ENCODE results near the gene ADAM12. TPM values are rescaled to one million over a fixed set of nuclear protein-coding genes. Genes with fewer than 3 reads are reported as not detected.

ADAM12 gene
- total RNA-seq, 2 donors from 2014 or later = 0.27 to 2.2 TPM

DNA sequence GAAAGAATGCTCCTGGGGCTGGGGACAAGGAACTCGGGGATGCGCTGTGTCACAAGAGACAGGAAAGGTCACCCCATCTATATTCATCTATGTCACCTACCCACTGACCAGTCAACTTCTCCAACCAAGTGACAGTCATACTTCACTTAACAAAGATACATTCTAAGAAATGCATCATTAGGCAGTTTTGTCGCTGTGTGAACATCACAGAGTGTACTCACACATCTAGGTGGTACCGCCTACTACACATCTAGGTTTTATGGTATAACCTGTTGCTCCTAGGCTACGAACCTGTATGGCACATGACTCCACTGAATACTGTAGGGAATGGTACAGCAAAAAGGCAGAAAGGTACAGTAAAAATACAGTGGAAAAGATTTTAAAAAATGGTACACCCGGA lies 3.8 kb upstream of the ADAM12 start:
- peaks cover 4 to 14% of the 10 kb centered on the region in 2 donors for H3K4me1 ChIP-seq (ENCODE audit: control insufficient read depth in 1 of 2, low read depth in 2 of 2)
- ATAC-seq (ENCODE audit: insufficient number of reproducible peaks, low FRiP score, low read depth) (no peak), DNase-seq (ENCODE audit: low spot score) (no peak)
- H3K27me3 ChIP-seq (replicated peaks; ENCODE audit: insufficient read depth) = no peaks in the 10 kb centered on the region
- TF ChIP-seq, protein P1, sequence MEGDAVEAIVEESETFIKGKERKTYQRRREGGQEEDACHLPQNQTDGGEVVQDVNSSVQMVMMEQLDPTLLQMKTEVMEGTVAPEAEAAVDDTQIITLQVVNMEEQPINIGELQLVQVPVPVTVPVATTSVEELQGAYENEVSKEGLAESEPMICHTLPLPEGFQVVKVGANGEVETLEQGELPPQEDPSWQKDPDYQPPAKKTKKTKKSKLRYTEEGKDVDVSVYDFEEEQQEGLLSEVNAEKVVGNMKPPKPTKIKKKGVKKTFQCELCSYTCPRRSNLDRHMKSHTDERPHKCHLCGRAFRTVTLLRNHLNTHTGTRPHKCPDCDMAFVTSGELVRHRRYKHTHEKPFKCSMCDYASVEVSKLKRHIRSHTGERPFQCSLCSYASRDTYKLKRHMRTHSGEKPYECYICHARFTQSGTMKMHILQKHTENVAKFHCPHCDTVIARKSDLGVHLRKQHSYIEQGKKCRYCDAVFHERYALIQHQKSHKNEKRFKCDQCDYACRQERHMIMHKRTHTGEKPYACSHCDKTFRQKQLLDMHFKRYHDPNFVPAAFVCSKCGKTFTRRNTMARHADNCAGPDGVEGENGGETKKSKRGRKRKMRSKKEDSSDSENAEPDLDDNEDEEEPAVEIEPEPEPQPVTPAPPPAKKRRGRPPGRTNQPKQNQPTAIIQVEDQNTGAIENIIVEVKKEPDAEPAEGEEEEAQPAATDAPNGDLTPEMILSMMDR (IDR thresholded peaks at IDR 0.05) = no peak
- H3K27ac ChIP-seq = no peak overlapping the region
- no peak overlapping the region for H3K4me3 ChIP-seq
- no peaks in the 10 kb centered on the region for H3K9me3 ChIP-seq
- H3K36me3 ChIP-seq = no peaks in the 10 kb centered on the region

DNA sequence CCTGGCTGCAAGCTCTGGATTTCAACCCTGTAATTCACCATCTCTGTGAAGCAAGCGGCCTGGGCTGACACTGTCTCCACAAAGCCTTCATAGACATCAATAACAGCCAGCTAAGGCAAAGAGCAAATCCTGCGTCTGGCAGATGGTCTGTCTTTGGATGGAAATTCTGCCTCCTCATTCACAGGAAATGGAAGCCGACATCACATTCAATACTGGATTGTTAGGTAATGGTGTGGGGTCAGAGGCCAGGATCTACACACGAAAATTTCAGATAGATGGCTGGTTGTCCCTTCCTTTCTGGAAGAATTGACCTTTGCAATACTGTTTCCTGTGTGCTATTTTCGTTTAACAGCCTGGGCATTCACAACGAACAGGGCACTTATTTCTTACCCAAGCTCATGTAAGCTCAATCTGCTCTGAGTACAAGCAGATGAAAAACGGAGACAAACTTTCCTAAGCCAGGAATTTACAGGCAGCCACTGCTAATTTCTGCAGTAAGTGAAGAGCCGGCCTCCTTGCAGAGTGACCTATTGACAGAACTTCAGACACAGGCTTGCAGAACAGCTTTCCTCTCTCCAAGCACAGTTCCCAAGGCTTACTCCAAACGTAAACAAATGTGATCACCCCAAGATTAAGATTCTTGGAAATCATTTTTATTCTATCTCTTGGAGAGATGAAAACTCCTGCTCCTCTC lies 3.1 kb upstream of the ADAM12 start:
- H3K9me3 ChIP-seq = no peaks in the 10 kb centered on the region
- no peaks in the 10 kb centered on the region for H3K27me3 ChIP-seq (replicated peaks; ENCODE audit: insufficient read depth)
- TF ChIP-seq, protein P1 (IDR thresholded peaks at IDR 0.05) = no peak
- no peaks in the 10 kb centered on the region for H3K36me3 ChIP-seq
- no peak for DNase-seq (ENCODE audit: low spot score)
- H3K4me1 ChIP-seq (ENCODE audit: control insufficient read depth in 1 of 2, low read depth in 2 of 2) = peaks cover 4 to 18% of the 10 kb centered on the region in 2 donors
- no peak overlapping the region for H3K4me3 ChIP-seq
- ATAC-seq (ENCODE audit: insufficient number of reproducible peaks, low FRiP score, low read depth) = no peak
- H3K27ac ChIP-seq = no peak overlapping the region

DNA sequence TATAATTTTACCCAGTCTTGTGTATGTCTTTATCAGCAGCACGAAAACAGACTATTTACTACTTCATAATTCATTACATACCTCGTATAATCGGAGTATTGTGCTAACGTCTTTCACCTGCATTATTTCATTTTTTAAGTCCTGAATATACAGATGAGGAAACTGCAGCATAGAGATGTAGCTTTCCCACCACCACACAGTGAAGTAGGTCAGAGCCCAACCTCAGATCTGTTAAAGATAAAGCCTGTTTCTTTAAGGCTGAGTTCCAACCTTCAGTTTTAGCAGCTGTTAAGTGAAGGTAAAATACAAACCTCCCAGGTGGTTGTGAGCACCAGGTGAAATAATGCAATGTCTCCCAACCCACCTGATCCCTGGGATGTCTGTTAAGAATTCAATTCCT lies 2.0 kb upstream of the ADAM12 start:
- Histone ChIP-seq H3K4me1 (ENCODE audit: control insufficient read depth in 1 of 2, low read depth in 2 of 2) (peaks cover 4 to 18% of the 10 kb centered on the region in 2 donors), H3K4me3 (no peak overlapping the region), H3K9me3 (no peaks in the 10 kb centered on the region), H3K27me3 (replicated peaks; ENCODE audit: insufficient read depth) (no peaks in the 10 kb centered on the region), H3K36me3 (no peaks in the 10 kb centered on the region), H3K27ac (no peak overlapping the region)
- TF ChIP-seq, protein P1 (IDR thresholded peaks at IDR 0.05) = no peak
- no peak for ATAC-seq (ENCODE audit: insufficient number of reproducible peaks, low FRiP score, low read depth)
- no peak for DNase-seq (ENCODE audit: low spot score)

DNA sequence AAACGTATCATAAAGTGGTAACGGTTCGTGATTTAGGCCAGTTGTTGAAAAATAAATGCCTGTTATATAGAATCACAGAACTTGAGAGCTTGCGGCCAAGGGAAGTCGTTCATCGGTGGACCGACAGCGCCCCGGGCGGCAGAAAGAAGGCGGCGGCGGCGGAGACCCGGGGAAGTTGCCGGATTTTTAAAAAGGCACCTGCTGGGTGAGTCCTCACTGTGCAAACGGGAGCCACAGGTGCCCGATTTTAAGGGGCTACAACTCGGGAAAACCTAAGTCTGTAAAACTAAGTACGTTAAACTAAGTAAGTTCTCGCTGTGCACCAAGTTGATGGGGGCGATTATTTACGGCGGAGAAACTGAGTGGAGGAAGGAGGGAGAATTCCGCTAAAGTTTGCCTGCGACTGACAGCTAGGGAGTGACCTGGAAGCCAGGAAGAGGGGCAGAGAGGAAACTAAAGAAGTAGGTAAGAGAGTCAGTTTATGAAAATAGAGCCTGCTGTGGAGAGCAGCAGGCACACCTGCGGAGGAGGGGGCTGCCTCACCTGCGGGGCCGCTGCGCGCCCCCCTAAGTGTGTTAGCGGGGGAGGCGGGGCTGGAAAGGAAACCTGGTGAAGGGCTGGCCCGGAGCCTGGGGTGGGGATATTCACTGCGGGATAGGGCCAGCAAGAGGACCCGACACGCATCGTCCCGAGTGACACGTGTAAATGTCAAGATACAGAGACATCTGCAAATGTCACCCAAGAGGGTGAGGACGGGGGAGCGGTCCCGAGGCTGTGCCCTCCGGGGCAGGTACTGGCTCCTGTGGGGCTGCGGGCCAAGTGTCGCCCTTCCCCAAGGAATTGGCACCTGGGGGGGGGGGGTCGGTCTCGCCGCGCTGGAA lies 996 bp downstream of the ADAM12 start:
- peak overlapping the region; percentile 71 for H3K4me3 ChIP-seq
- no peak overlapping the region for H3K27ac ChIP-seq
- no peaks in the 10 kb centered on the region for H3K36me3 ChIP-seq
- peaks cover 4 to 18% of the 10 kb centered on the region in 2 donors for H3K4me1 ChIP-seq (ENCODE audit: control insufficient read depth in 1 of 2, low read depth in 2 of 2)
- no peaks in the 10 kb centered on the region for H3K9me3 ChIP-seq
- DNase-seq (ENCODE audit: low spot score) = no peak
- ATAC-seq (ENCODE audit: insufficient number of reproducible peaks, low FRiP score, low read depth) = no peak
- TF ChIP-seq, protein P1 (IDR thresholded peaks at IDR 0.05) = peak; percentile 69
- no peaks in the 10 kb centered on the region for H3K27me3 ChIP-seq (replicated peaks; ENCODE audit: insufficient read depth)

DNA sequence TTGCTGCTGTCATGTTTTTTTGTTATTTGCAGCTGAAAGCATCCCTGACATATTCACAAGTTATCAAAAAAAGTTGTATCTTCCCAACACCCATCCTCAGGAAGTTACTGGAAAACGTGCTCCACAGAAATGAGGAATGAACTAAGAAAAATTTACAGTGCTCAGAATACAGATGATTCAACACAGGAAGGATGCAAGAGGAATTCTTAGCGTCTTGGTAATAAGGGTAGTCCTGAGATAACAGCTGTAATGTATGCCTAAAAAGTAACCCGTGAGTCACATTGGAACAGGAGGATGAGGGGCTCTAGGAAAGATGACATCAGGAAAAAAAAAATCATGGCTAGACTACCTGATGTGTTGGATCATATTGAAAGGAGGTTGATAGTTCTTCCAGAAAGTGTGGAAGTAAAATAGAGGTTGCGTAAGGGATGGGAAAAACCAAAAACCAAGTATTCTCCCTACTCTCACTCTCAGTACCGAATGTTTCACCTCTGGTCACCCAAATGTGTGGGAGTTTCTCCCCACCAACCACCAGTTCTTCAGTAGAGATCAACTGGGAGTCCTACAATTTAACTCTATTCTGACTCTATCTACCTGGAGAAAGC lies 3.9 kb downstream of the ADAM12 start:
- Histone ChIP-seq H3K27me3 (replicated peaks; ENCODE audit: insufficient read depth) (no peaks in the 10 kb centered on the region), H3K9me3 (no peaks in the 10 kb centered on the region), H3K36me3 (no peaks in the 10 kb centered on the region), H3K4me3 (no peak overlapping the region), H3K27ac (no peak overlapping the region), H3K4me1 (ENCODE audit: control insufficient read depth in 1 of 2, low read depth in 2 of 2) (peaks cover 4 to 18% of the 10 kb centered on the region in 2 donors)
- ATAC-seq (ENCODE audit: insufficient number of reproducible peaks, low FRiP score, low read depth) = no peak
- TF ChIP-seq, protein P1 (IDR thresholded peaks at IDR 0.05) = no peak
- no peak for DNase-seq (ENCODE audit: low spot score)
